ENCODE data around the gene GPR148.

- TF ChIP-seq CTCF (conservative IDR thresholded peaks at IDR 0.05 in 1 of 2, IDR thresholded peaks at IDR 0.05 in 1 of 2; ENCODE audit: low read depth in 1 of 2, low read length in 2 of 2), result no peak
- no peak for TF ChIP-seq EZH2 (IDR thresholded peaks at IDR 0.05; ENCODE audit: low read length, missing control alignments)
Measured at GRCh38 chr2:130749078-130749477, 20.2 kb downstream of the GPR148 start.

All from fibroblast of lung (primary cell).